ENCODE results near the gene CLMN.

DNA sequence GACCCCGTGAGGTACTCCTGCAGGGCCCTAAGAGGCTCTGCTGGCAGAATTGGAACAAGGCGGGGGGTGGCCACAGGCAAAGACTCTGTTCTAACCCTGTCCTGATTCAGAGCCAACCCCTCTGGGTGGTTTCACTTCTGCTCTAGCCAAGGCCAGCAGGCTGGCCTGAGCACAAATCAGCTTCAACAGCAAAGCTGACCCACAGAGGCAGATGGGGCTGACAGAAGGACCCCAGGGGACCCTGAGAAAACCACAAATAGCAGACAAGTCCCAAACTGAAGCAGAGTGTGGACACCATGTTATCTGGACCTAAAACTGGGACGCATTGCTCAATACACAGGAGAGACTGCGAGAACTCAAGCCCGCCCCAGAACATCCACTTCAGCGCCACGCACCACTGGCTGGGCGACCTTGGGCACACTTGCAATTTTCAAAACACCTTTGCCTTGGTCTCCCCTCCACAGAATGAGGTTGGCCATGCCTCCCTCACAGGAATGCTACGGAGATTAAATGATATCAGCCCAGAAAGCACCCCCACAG, 85.9 kb downstream of the CLMN start:
- TF ChIP-seq POLR2A (IDR thresholded peaks at IDR 0.05) (no peak), POLR2AphosphoS5 (IDR thresholded peaks at IDR 0.05; ENCODE audit: insufficient read depth in 1 of 2, low read depth in 1 of 2) (no peak), CTCF (IDR thresholded peaks at IDR 0.05) (no peak)

All from vagina (tissue), 2 donors.